HEK293 (cell line): ENCODE results near the gene FDX2.
A peak's percentile ranks its signal among the peaks of the same experiment; 100 is the strongest.

Source experiments
- CTCF ChIA-PET: fragments of 350-600 bp; formaldehyde crosslinking; extraction: SDS; loops from one replicate; lab custom pipeline; 2021; ENCODE audit warnings: antibody characterized with exemption; lab: Yijun Ruan, JAX
- POLR2A ChIA-PET: fragments of 300-600 bp; formaldehyde crosslinking; extraction: SDS; loops from one replicate; lab custom pipeline; 2020; ENCODE audit warnings: antibody characterized with exemption, inconsistent platforms; lab: Yijun Ruan, JAX
- H3K27ac ChIP-seq: fragments of 200-500 bp; sonication (Bioruptor generic); 2 replicates; pipeline ENCODE4 v1.5.1; 2014; ENCODE audit warnings: low read depth, low read length, control low read depth, inconsistent platforms; ENCODE audit errors: extremely low read depth
- H3K36me3 ChIP-seq, 2 experiments: fragments of 200-500 bp in 1 of 2; sonication (Bioruptor generic) in 1 of 2; 1 replicate in 1 of 2; 2 replicates in 1 of 2; pipeline ENCODE4 v1.5.1; 2014 to 2017; ENCODE audit warnings: inconsistent platforms in 2 of 2, low read length in 2 of 2; ENCODE audit not compliant: control insufficient read depth in 2 of 2, insufficient read depth in 1 of 2
- H3K4me1 ChIP-seq: fragments of 200-500 bp; sonication (Bioruptor generic); 2 replicates; pipeline ENCODE4 v1.5.1; 2014; ENCODE audit warnings: mild to moderate bottlenecking, low read length, inconsistent platforms; ENCODE audit not compliant: control insufficient read depth, insufficient read depth
- H3K4me3 ChIP-seq: 2 replicates; pipeline ENCODE4 v1.5.1; 2011; ENCODE audit warnings: low read depth, mild to moderate bottlenecking, control low read depth, low read length, moderate library complexity
- H3K9me3 ChIP-seq: fragments of 200-500 bp; sonication (Bioruptor generic); 2 replicates; pipeline ENCODE4 v1.5.1; 2014; ENCODE audit warnings: low read depth, low read length, inconsistent platforms; ENCODE audit not compliant: control insufficient read depth, insufficient read depth
- BCL11A ChIP-seq: fragments of 450-650 bp; formaldehyde crosslinking; IDR thresholded peaks from 2 replicates; pipeline ENCODE4 v1.5.1; 2016; ENCODE audit warnings: low read depth, missing biosample characterization, missing genetic modification characterization
- EGR2 ChIP-seq: fragments of 450-650 bp; formaldehyde crosslinking; IDR thresholded peaks from 2 replicates; pipeline ENCODE4 v1.5.1; 2016; ENCODE audit warnings: low read depth, missing biosample characterization, missing genetic modification characterization
- INSM2 ChIP-seq: fragments of 450-650 bp; formaldehyde crosslinking; IDR thresholded peaks from 2 replicates; pipeline ENCODE4 v1.5.1; 2016; ENCODE audit warnings: missing biosample characterization, missing genetic modification characterization
- KLF9 ChIP-seq: fragments of 450-650 bp; formaldehyde crosslinking; IDR thresholded peaks from 2 replicates; pipeline ENCODE4 v1.5.1; 2016; ENCODE audit warnings: missing biosample characterization, missing genetic modification characterization, low read depth
- PBX3 ChIP-seq: sonication (generic); formaldehyde crosslinking; IDR thresholded peaks from 2 replicates; pipeline ENCODE4 v1.8.1; 2022; ENCODE audit warnings: mild to moderate bottlenecking, moderate library complexity, missing genetic modification reagents
- YY2 ChIP-seq: fragments of 450-650 bp; formaldehyde crosslinking; IDR thresholded peaks from 2 replicates; pipeline ENCODE4 v1.5.1; 2016; ENCODE audit warnings: missing biosample characterization, missing genetic modification characterization
- ZBTB17 ChIP-seq: fragments of 450-650 bp; formaldehyde crosslinking; IDR thresholded peaks from 2 replicates; pipeline ENCODE4 v1.5.1; 2016; ENCODE audit warnings: missing biosample characterization, missing genetic modification characterization
- ZBTB21 ChIP-seq: fragments of 450-650 bp; formaldehyde crosslinking; IDR thresholded peaks from 2 replicates; pipeline ENCODE4 v1.5.1; 2017; ENCODE audit warnings: missing biosample characterization, missing genetic modification characterization
- ZBTB44 ChIP-seq: fragments of 450-650 bp; IDR thresholded peaks from 2 replicates; pipeline ENCODE4 v1.5.1; 2018; ENCODE audit warnings: missing biosample characterization, mild to moderate bottlenecking, missing genetic modification characterization
- ZBTB49 ChIP-seq: fragments of 450-650 bp; formaldehyde crosslinking; IDR thresholded peaks from 2 replicates; pipeline ENCODE4 v1.5.1; 2016; ENCODE audit warnings: missing biosample characterization, missing genetic modification characterization, low read depth
- ZNF133 ChIP-seq: fragments of 450-650 bp; formaldehyde crosslinking; IDR thresholded peaks from 2 replicates; pipeline ENCODE4 v1.5.1; 2016; ENCODE audit warnings: missing biosample characterization, missing genetic modification characterization
- ZNF146 ChIP-seq: fragments of 450-650 bp; formaldehyde crosslinking; IDR thresholded peaks from 2 replicates; pipeline ENCODE4 v1.5.1; 2016; ENCODE audit warnings: missing biosample characterization, missing genetic modification characterization
- ZNF221 ChIP-seq: fragments of 450-650 bp; formaldehyde crosslinking; IDR thresholded peaks from 2 replicates; pipeline ENCODE4 v1.5.1; 2017; ENCODE audit warnings: missing biosample characterization, missing genetic modification characterization, borderline replicate concordance
- ZNF239 ChIP-seq: fragments of 450-650 bp; formaldehyde crosslinking; IDR thresholded peaks from 2 replicates; pipeline ENCODE4 v1.5.1; 2016; ENCODE audit warnings: missing biosample characterization, missing genetic modification characterization
- ZNF341 ChIP-seq: fragments of 450-650 bp; formaldehyde crosslinking; IDR thresholded peaks from 2 replicates; pipeline ENCODE4; 2016; ENCODE audit warnings: low read depth, missing biosample characterization, missing genetic modification characterization
- ZNF48 ChIP-seq: fragments of 450-650 bp; formaldehyde crosslinking; IDR thresholded peaks from 2 replicates; pipeline ENCODE4 v1.5.1; 2016; ENCODE audit warnings: missing biosample characterization, missing genetic modification characterization
- ZNF585B ChIP-seq: fragments of 450-650 bp; formaldehyde crosslinking; IDR thresholded peaks from 2 replicates; pipeline ENCODE4 v1.5.1; 2016; ENCODE audit warnings: missing biosample characterization, missing genetic modification characterization
- ZNF610 ChIP-seq: fragments of 450-650 bp; formaldehyde crosslinking; IDR thresholded peaks from 2 replicates; pipeline ENCODE4 v1.5.1; 2016; ENCODE audit warnings: missing biosample characterization, missing genetic modification characterization, borderline replicate concordance
- ZNF623 ChIP-seq: fragments of 450-650 bp; formaldehyde crosslinking; IDR thresholded peaks from 2 replicates; pipeline ENCODE4 v1.5.1; 2016; ENCODE audit warnings: missing biosample characterization, missing genetic modification characterization
- ZNF624 ChIP-seq: fragments of 450-650 bp; formaldehyde crosslinking; IDR thresholded peaks from 2 replicates; pipeline ENCODE4 v1.5.1; 2017; ENCODE audit warnings: missing biosample characterization, missing genetic modification characterization
- ZNF658 ChIP-seq: fragments of 450-650 bp; formaldehyde crosslinking; IDR thresholded peaks from 2 replicates; pipeline ENCODE4; 2016; ENCODE audit warnings: missing biosample characterization, missing genetic modification characterization
- ZNF777 ChIP-seq: fragments of 450-650 bp; formaldehyde crosslinking; IDR thresholded peaks from 2 replicates; pipeline ENCODE4 v1.5.1; 2017; ENCODE audit warnings: missing biosample characterization, missing genetic modification characterization, borderline replicate concordance
- TF ChIP-seq, protein P1 (sequence below): fragments of 450-650 bp; formaldehyde crosslinking; IDR thresholded peaks from 2 replicates; pipeline ENCODE4 v1.5.1; 2016; ENCODE audit warnings: missing biosample characterization, missing genetic modification characterization
- TF ChIP-seq, protein P2 (sequence below): fragments of 450-650 bp; formaldehyde crosslinking; IDR thresholded peaks from 2 replicates; pipeline ENCODE4 v1.5.1; 2017; ENCODE audit warnings: missing biosample characterization, mild to moderate bottlenecking, missing genetic modification characterization, moderate library complexity

The FDX2 gene

GRCh38 chr19:10333758-10334587 lies 18.2 kb upstream of the FDX2 start:
- ChIA-PET CTCF (interaction anchor here (0.6 to 2.8 kb wide), 12 partner anchors 11 to 410 kb away, joined by 3 to 19 read pairs (median 4); no protein-coding TSS in a partner anchor), POLR2A (interaction anchor here (0.6 to 2.9 kb wide), 35 partner anchors 10 to 782 kb away, joined by 3 to 32 read pairs (median 4); partner anchors contain the start of genes DNMT1, FDX2, ICAM5 and TYK2)
- H3K4me1 ChIP-seq, result no peaks in the 10 kb centered on the region
- peaks cover 4 to 30% of the 10 kb centered on the region in 2 experiments; a peak in 2 of 3 replicates for H3K36me3 ChIP-seq
- H3K4me3 ChIP-seq, result peak overlapping the region; percentile 92
- no peak overlapping the region; the same call in 1 of the 2 replicates for H3K27ac ChIP-seq
- no peaks in the 10 kb centered on the region for H3K9me3 ChIP-seq
- TF ChIP-seq BCL11A (tag by site-specific recombination), result 0 out of 2 replicates have a peak, but pooled peaks have one; percentile 26
- no peak for TF ChIP-seq PBX3
- TF ChIP-seq ZNF146 (tag by site-specific recombination), result 0 out of 2 replicates have a peak, but pooled peaks have one; percentile 19
- no peak for TF ChIP-seq ZNF623
- TF ChIP-seq KLF9 (tag by site-specific recombination), result peak; percentile 43; the same call in 1 of the 2 replicates
- no peak for TF ChIP-seq ZNF585B (tag by site-specific recombination)
- no peak for TF ChIP-seq ZNF658
- peak; percentile 34; the same call in 1 of the 2 replicates for TF ChIP-seq ZNF610 (tag by site-specific recombination)
- no peak for TF ChIP-seq INSM2 (tag by site-specific recombination)
- no peak for TF ChIP-seq ZBTB21 (tag by site-specific recombination)
- no peak for TF ChIP-seq YY2
- no peak for TF ChIP-seq ZNF48 (tag by site-specific recombination)
- TF ChIP-seq ZNF221 (tag by site-specific recombination), result no peak
- peak; percentile 54 for TF ChIP-seq ZNF341
- TF ChIP-seq ZBTB49 (tag by site-specific recombination), result no peak
- peak; percentile 60 for TF ChIP-seq EGR2
- no peak for TF ChIP-seq ZNF133
- no peak for TF ChIP-seq ZNF624
- TF ChIP-seq, protein P1, sequence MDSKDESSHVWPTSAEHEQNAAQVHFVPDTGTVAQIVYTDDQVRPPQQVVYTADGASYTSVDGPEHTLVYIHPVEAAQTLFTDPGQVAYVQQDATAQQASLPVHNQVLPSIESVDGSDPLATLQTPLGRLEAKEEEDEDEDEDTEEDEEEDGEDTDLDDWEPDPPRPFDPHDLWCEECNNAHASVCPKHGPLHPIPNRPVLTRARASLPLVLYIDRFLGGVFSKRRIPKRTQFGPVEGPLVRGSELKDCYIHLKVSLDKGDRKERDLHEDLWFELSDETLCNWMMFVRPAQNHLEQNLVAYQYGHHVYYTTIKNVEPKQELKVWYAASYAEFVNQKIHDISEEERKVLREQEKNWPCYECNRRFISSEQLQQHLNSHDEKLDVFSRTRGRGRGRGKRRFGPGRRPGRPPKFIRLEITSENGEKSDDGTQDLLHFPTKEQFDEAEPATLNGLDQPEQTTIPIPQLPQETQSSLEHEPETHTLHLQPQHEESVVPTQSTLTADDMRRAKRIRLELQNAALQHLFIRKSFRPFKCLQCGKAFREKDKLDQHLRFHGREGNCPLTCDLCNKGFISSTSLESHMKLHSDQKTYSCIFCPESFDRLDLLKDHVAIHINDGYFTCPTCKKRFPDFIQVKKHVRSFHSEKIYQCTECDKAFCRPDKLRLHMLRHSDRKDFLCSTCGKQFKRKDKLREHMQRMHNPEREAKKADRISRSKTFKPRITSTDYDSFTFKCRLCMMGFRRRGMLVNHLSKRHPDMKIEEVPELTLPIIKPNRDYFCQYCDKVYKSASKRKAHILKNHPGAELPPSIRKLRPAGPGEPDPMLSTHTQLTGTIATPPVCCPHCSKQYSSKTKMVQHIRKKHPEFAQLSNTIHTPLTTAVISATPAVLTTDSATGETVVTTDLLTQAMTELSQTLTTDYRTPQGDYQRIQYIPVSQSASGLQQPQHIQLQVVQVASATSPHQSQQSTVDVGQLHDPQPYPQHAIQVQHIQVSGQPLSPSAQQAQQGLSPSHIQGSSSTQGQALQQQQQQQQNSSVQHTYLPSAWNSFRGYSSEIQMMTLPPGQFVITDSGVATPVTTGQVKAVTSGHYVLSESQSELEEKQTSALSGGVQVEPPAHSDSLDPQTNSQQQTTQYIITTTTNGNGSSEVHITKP (tag by site-specific recombination), result peak; percentile 98
- TF ChIP-seq, protein P2, sequence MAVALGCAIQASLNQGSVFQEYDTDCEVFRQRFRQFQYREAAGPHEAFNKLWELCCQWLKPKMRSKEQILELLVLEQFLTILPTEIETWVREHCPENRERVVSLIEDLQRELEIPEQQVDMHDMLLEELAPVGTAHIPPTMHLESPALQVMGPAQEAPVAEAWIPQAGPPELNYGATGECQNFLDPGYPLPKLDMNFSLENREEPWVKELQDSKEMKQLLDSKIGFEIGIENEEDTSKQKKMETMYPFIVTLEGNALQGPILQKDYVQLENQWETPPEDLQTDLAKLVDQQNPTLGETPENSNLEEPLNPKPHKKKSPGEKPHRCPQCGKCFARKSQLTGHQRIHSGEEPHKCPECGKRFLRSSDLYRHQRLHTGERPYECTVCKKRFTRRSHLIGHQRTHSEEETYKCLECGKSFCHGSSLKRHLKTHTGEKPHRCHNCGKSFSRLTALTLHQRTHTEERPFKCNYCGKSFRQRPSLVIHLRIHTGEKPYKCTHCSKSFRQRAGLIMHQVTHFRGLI (tag by site-specific recombination), result no peak
- TF ChIP-seq ZNF239 (tag by site-specific recombination), result no peak
- TF ChIP-seq ZBTB17 (tag by site-specific recombination), result peak; percentile 89
- peak; percentile 83; the same call in 1 of the 2 replicates for TF ChIP-seq ZNF777 (tag by site-specific recombination)
- TF ChIP-seq ZBTB44 (tag by site-specific recombination), result 0 out of 2 replicates have a peak, but pooled peaks have one; percentile 9
